GDM1 (cell line): ENCODE measurements around the gene SBNO2.
A peak's percentile ranks its signal among the peaks of the same experiment; 100 is the strongest.

Experiments
- DNase-seq: peaks from one replicate; lab custom pipeline; 2025; lab: John Stamatoyannopoulos, UW

The SBNO2 gene

DNA sequence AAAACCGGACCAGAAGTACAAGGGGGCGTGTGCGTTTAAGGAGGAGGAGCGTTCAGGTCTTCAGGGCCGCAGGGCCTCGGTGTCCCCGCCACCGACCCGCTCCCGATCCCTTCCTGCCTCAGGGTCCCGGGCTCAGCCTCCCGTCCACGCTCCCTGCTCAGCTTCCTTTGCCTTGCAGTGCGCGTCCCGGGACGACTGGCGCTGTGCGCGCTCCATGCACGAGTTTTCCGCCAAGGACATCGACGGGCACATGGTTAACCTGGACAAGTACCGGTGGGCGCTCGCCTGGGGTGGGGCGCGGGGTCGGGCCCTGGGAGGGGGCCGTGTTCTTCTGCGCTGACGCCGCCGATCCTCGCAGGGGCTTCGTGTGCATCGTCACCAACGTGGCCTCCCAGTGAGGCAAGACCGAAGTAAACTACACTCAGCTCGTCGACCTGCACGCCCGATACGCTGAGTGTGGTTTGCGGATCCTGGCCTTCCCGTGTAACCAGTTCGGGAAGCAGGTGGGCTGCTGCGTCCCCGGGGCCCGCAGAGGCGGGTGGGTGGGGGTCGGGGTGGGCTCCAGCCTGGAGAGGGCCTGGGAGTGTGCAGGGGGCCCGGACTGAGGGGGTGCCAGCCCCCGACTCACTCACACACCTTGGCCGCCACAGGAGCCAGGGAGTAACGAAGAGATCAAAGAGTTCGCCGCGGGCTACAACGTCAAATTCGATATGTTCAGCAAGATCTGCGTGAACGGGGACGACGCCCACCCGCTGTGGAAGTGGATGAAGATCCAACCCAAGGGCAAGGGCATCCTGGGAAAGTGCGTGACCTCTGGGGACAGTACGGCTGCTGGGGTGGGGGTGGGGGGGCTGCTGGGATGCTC lies 68.8 kb downstream of the SBNO2 start:
- DNase-seq = no peak

- DNase-seq = peak; percentile 32
These were observed 69.6 kb downstream of the SBNO2 start for GRCh38 chr19:1104311-1105007.

GRCh38 chr19:1103708-1104310 lies 70.3 kb downstream of the SBNO2 start, which contains the start of gene GPX4:
Gene GPX4 (plus strand): TSS chr19:1103994. CDS start chr19:1104044, 50 bp downstream.
- DNase-seq = peak; percentile 99

- no peak for DNase-seq
These were observed 70.8 kb downstream of the SBNO2 start for GRCh38 chr19:1103132-1103707.

DNA sequence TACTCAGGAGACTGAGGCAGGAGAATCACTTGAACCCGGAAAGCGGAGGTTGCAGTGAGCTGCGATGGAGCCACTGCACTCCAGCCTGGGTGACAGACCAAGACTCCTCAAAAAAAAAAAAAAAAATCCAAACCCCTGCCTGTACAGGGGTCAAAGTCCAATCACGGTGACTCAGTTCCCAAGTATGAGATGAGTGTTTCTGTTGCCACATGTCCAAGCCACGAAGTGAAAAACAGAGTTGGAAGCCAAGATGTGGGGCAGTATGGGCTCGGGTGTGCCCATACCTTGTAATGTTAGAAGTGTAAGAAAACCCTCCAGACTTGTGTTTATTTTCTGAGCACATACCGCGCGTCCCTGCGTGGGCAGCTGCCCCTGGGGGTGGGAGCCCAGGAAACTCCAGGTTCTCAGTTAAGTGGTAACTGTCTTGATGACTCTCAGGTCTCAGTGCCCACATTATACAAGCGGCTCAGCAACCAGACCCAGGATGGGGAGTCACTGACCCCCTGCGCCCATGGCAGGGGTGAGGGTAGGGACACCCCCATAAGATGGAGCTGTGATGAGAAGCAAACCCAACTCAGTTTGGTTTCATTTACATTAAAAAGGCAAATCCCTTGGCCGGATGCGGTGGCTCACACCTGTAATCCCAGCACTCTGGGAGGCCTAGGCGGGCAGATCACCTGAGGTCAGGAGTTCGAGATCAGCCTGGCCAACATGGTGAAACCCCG lies 71.5 kb downstream of the SBNO2 start:
- no peak for DNase-seq

- peak; percentile 68 for DNase-seq
These were observed 72.8 kb downstream of the SBNO2 start for GRCh38 chr19:1101337-1101698.

GRCh38 chr19:1098177-1099051 lies 75.7 kb downstream of the SBNO2 start:
- DNase-seq = no peak

GRCh38 chr19:1097810-1098176 lies 76.3 kb downstream of the SBNO2 start:
- DNase-seq = no peak

- DNase-seq = peak; percentile 97
These were observed 78.9 kb downstream of the SBNO2 start, which contains the start of gene POLR2E for GRCh38 chr19:1094978-1095701. Gene POLR2E (minus strand): TSS chr19:1095375. CDS start chr19:1095315, 60 bp downstream.

DNA sequence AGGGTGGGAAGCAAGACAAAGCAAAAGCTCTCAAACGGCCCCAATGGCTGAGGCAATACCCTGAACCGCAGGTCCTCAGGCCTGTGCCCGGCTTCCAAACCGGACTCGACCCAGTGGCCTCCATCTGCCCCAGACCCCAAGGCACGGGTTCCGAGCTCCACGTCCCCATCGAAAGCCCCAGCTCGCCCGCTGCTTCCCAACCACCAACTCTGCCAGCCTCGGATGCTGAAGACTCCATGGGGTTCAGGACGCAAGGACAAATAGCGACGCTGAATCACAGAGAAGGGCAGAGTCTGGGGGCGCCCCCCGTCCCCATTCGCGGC lies 79.5 kb downstream of the SBNO2 start:
- DNase-seq = no peak

DNA sequence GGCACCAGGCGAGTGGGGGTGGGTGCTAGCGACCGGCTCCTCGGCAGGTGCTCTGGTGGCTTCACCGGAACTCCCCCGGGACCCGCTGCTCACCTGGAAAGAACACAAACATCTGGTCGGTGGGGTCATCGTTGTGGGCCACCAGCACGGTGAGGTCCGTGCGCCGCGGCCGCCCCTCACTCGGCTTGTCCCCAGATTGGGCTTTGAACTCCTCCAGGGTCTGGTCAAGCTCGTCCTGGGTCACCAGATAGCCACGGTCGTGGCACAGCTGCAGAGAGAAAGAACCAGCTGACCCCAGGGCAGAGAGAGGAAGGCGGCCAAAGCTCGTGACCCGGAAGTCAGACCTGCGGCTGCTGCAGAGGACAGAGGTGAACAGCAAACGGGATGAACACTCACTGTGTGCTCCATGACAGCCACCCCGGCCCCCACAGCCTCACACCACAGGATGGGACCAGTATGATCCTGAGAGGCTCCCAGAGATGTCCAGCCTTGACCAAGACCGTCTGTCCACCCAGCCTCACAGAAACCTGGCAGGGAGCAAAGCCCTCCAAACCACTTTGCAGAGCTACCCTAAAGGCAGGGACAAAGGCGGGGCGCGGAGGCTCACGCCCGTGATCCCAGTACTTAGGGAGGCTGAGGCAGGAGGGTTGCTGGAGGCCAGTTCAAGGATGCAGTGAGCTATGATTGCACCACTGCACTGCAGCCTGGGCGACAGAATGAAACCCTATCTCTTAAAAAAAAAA lies 80.1 kb downstream of the SBNO2 start:
- no peak for DNase-seq

- no peak for DNase-seq
These were observed 80.7 kb downstream of the SBNO2 start for GRCh38 chr19:1093330-1093729.

DNA sequence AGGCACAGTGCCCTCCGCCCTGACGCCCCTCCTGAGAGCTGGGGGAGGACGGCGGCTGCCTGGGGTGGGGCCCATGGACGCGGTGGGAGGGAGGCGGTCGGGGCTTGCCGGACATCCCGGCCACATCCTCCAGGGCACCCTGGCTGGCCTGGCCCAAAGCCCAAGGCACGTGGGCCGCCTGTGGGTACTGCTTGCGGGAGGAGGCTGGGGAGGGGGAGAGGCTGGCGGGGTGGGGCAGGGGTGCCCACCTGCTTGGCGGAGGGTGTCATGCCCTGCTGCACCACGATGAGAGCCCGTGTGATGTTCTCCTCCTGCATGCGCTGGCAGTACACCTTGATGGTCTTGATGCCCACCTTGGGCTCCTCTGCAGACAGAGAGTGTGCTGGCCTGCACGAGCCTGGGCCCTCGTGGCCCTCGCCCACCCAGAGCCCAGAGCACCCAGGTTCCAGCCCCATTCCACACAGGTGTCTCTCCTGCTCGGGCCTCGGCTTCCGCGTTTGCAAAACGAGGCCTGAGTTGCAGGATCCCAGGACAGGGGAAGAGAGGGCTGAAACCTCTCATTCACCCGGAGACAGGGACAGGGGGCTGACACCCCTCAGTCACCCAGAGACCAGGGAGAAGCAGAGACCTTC lies 82.4 kb downstream of the SBNO2 start:
- DNase-seq = no peak

DNA sequence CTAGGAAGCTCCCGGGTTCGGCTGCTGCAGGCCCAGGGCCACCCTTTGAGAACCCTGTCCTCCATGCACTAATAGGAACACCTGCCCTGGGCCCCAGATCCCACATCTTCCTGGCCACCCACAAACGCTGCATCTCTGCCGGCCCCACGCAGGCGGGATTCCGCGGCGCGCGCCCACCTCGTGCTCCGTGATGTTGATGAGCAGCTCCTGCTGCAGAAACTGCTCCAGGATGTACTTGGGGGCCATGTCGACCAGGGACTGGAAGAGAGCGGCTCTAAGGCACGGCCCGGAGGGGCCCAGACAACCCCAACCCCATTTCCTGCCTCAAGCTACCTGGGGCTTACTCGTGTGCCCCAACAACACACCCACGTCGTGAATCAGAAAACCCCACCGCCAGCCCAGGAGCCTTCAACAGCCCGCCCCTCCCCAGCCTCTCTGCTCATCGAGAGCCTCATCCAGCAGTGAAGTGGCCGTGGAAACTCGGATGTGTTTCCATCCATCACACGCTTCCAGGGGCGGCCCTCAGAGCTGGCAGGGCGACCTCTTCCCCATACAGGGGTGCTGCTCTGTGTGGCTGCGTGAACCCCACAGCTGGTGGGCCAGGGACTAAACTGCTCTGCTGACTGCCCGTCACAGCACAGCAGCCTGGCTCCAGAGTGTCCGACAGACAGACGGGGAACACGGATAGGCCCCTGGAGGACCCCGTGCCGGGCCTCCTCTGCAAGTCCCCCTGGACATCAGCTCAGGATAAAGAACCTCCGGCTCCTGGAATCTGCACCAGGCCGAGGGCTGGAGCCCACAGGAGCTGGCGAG lies 83.1 kb downstream of the SBNO2 start:
- no peak for DNase-seq

DNA sequence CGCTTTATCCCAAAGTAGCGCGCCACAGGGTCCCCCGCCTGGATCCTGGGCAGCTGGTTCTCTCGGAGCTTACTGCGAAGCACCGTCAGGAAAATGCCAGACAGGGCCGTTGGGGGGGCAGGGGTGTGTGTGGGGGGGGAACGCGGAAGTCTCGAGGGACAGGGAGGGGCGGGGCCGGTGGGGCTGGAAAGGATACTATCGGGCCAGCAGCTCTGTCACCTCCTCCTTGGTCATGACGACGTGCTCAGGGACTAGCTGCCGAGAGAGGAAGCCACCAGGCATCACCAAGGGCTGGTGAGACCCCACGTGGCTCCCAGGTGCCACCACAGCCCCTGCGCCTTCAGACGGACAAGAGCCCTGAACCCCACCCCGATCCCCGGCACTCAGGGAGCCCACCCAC lies 84.2 kb downstream of the SBNO2 start:
- no peak for DNase-seq

- no peak for DNase-seq
These were observed 84.8 kb downstream of the SBNO2 start for GRCh38 chr19:1089126-1089771.

DNA sequence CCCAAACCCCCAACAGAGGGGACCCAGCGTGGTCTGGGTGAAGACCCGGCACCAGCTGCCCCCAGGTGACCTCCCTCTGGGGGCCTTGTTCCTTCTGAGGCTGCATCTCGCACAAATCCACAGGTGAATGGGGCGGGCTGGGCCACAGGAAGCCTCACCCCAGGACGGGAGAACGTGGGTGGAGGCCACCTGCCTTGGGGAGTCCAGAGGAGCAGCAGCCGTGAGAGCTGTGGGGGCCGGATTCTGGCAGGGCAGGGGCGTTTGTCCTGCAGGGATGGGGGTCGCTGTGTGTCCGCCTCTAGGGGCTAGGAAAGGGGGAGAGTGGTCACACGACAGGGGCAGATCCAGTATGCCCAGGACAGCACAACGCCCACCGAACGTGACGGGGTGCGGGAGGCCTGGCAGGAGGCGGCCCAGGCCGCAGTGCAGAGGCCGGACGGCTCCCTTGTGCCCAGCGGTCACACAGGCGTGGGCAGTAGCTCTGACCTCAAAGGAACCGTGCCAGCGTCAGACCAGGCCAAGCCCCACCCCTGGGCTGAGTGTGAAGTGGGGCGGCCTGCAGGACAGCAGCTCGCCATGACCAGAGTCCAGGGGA lies 85.6 kb downstream of the SBNO2 start:
- DNase-seq = no peak
